Activated CD4-positive, alpha-beta T cell treated with anti-CD3 and anti-CD28 coated beads for 1 hour (primary cell): ENCODE results near the gene HERC6.
"Not testable (repeated sequence)": the region's sequence is repeated elsewhere in the genome, so short reads cannot be mapped to it uniquely, and the experiment has no call there.

Experiments
- DNase-seq: peaks from one replicate; pipeline ENCODE4 v3.0.0-alpha.2; 2020

HERC6 gene

GRCh38 chr4:88448211-88448765 is 69.6 kb downstream of the HERC6 start:
- DNase-seq = not testable (repeated sequence)

GRCh38 chr4:88448889-88449288 is 70.2 kb downstream of the HERC6 start:
- DNase-seq = no peak

GRCh38 chr4:88449290-88449689 is 70.6 kb downstream of the HERC6 start:
- DNase-seq = no peak

GRCh38 chr4:88451205-88451604 is 72.6 kb downstream of the HERC6 start:
- DNase-seq = no peak

- no peak for DNase-seq
Measured at GRCh38 chr4:88452912-88453311, 74.3 kb downstream of the HERC6 start.

GRCh38 chr4:88456670-88457306 is 78.1 kb downstream of the HERC6 start, which contains the start of gene HERC5:
Gene HERC5 (plus strand): TSS chr4:88457119. CDS start chr4:88457270, 151 bp downstream.
- peak; percentile 90 for DNase-seq

- no peak for DNase-seq
Measured at GRCh38 chr4:88457307-88458103, 78.9 kb downstream of the HERC6 start.

GRCh38 chr4:88458104-88458740 is 79.6 kb downstream of the HERC6 start:
- no peak for DNase-seq

- DNase-seq = no peak
Measured at GRCh38 chr4:88465653-88466192, 87.1 kb downstream of the HERC6 start.

GRCh38 chr4:88467392-88467791 is 88.7 kb downstream of the HERC6 start:
- DNase-seq = no peak

- no peak for DNase-seq
Measured at GRCh38 chr4:88477229-88477860, 98.7 kb downstream of the HERC6 start.

- DNase-seq = no peak
Measured at GRCh38 chr4:88478247-88478646, 99.6 kb downstream of the HERC6 start.

- no peak for DNase-seq
Measured at GRCh38 chr4:88481537-88481936, 102.9 kb downstream of the HERC6 start.

GRCh38 chr4:88489100-88489761 is 110.6 kb downstream of the HERC6 start:
- no peak for DNase-seq
